NCI-H774 (cell line): ENCODE data around the gene WDR33.

ENCODE experiments used
- DNase-seq: peaks from one replicate; lab custom pipeline; 2025; lab: John Stamatoyannopoulos, UW

The WDR33 gene

DNA sequence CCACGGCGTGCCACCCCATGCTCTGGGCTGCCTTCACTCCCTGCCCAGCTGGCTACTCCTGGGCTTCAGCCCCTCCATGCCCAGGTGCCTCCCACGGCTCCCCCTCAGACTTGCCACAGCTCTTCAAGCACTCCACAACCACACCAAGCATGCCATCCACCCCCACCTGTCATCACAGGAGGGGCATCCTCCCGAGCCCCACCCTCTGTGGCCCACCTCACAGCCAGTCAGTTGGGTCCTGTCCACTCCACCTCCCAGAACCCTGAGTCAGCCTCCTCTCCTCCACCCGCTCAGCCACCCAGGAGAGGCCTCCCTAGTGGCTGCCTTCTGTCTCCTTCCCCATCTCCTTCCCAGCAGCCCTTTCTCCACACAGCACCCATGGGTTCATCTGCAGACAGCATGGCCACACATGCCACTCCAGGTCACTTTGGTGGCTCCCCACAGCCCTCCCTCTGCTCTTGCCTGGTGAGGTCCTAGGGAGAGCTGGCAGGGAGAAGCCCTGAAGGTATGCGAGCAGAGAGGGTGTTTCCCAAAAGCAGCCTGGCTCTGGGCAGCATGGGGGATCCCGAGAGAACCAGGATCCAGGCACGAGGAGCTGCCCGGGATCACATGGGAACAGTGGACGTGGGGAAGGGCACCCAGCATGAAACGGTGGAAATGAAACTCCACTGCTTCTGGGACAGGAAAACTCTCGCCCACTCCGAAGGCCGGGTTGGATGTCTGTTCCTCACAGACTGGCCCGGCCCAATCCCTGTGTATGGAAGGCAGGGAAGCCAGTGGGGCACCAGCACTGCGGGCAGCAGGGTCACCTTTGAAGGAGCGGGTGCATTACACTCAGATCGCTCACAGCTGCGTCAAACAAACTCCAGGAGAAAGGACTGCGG, 138.4 kb downstream of the WDR33 start:
- DNase-seq: no peak

- no peak for DNase-seq
Measured at GRCh38 chr2:127671557-127672302, 139.2 kb downstream of the WDR33 start.

DNA sequence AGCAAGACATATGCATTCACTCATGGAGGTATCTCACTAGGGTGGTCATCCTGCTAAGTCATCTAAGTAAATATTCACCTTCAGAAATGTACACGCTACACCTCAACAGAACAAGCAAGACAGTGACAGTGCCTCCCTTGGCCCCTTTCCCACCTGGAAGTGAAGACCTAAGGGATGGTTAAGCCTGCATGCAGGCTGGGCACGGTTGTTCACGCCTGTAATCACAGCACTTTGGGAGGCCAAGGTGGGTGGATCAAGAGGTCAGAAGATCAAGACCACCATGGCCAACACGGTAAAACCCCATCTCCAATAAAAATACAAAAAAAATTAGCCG, 140.0 kb downstream of the WDR33 start:
- no peak for DNase-seq

- DNase-seq: no peak
Measured at GRCh38 chr2:127670055-127670956, 140.7 kb downstream of the WDR33 start.

DNA sequence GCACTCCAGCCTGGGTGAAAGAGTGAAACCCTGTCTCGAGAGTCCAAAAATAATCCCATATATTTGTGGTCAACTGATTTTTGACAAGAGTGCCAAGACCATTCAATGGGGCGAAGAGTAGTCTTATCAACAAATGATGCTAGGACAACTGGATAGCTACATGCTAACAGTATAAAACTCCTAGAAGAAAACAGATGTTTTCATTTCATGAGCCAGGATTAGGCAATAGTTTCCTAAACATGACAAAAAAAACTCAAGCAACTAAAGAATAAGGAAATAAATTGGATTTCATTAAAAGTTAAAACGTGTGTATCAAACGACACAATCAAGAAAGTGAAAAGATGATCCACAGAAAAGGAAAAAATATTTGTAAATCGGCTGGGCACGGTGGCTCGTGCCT, 141.9 kb downstream of the WDR33 start:
- DNase-seq: no peak

DNA sequence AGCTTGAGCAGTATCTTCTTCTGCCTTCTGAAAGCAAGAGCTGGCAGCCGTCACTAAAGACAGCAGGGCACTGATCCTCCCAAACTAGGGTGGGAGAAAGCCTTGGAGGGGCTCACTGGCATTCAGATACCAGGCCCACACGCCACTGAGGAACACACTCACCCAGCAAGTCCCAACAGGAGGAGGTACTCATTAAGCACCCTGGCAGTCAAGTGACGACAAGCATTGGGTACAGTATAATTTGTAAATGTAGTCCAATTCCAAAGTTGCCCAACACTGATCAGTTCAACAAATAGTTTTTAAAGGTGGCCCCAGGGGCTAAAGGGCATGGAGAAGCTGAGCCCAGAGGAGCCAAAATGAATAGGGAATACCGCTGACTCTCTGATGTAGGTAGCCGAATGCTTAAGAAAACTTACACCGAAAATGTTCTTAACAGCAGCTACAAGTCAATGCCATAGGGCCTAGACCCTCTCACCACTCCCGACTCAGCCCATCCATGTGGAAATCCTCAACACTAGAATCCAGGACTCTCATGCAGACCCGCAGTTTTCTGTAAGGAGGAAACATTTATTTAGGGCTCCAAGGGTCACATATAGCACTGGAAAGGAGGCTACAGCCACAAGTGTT, 145.6 kb downstream of the WDR33 start:
- no peak for DNase-seq

- no peak for DNase-seq
Measured at GRCh38 chr2:127664895-127665225, 146.1 kb downstream of the WDR33 start.

GRCh38 chr2:127664065-127664894, 146.7 kb downstream of the WDR33 start:
- DNase-seq: no peak

DNA sequence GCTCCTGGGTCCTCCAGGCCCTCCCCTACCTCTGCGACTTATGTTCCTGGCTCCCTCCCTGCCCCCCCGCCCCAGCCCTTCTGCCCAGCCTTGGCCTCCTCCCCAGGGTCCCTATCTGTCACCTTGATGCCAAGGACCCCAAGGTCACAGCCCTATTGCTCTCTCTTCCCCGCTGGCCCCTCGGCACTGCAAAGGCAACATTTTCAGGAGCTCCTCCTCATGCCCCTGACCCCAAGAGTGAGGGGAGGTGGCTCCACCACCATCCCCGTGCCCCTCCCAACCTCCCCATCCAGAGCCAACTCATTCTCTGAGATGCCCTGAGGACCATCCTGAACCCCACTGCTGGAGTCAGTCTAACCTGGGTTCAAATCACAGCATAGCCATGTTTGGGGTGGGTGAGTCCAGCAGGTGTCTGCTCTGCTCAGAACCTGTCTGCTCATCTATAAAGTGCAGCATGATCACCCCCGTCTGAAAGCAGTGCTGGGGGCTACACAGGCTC, 147.4 kb downstream of the WDR33 start:
- no peak for DNase-seq

GRCh38 chr2:127662937-127663565, 147.9 kb downstream of the WDR33 start:
- no peak for DNase-seq

DNA sequence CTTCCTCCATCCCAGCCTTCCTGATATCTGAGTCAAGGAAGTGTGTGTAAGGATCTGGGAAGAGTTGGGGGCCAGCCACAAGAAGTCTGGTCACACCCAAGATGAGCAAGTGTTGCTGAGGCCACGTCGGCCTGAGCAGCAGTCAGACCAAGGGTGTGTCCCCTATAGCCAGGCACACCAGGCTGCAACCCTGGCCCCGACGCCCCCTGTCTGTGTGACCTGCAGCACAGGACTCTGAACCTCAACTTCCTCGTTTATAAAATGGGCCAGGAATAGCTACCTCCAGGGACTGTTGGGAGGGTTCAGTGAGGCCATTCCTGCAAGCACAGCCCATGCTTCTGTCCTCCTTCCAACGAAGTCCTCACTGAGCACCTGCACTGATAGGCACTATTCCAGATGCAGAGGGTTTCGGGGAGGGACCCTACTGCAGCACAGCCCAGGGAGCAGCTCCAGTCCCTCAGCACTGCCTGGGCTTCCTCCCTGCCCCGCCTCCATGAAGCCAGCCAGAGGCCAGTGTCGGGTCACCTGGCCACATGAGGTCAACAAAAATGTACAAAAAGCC, 148.9 kb downstream of the WDR33 start:
- no peak for DNase-seq

GRCh38 chr2:127661072-127661649, 149.8 kb downstream of the WDR33 start:
- DNase-seq: no peak

DNA sequence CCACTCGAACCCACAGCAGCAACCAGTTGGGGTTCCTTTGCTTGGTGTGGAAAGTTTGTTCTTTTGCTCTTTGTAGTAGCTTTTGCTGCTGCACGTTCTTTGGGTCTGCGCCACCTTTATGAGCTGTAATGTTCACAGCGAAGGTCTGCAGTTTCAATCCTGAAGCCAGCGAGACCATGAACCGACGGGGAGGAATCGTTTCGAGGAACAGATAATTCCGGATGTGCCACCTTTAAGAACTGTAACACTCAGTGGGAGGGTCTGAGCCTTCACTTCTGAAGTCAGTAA, 150.7 kb downstream of the WDR33 start:
- DNase-seq: no peak

GRCh38 chr2:127659408-127660290, 151.3 kb downstream of the WDR33 start:
- no peak for DNase-seq

DNA sequence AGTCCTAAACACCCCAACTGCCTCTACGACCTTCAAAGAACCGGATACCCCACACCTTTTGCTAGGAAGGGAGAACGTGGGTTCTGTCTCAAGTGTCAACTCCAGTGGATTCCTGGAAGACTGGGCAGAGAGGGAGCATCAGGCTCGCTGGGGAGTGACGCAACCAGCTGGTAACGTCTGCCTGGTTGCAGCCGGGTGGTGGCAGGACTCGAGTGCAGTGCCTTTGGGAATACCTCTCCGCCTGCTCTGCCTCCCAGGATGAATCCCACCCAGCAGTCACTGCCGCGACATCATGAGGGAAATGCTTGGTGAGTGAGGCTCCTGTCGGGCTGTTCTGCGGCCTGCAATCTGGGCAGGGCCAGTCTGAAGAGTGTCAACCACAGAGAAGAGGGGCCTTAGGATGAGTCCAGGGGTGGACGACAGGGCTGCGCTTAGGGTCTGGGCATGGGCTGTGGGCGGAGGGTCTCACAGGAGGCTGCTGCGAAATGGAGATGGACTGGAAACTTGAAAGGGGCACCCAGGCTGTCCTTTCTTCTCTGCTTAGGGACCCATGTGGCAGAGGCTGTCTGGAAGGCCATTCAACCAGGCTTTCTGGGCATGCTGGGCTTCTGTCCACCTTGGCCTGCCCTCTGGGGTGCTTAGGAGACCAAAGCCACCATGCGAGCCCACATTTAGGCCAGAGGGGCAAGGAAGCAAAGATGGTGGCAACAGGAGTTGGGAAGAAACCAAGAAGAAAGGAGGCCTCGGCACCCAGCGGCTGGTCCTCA, 152.1 kb downstream of the WDR33 start:
- no peak for DNase-seq

GRCh38 chr2:127658146-127658545, 152.8 kb downstream of the WDR33 start:
- DNase-seq: no peak

GRCh38 chr2:127657232-127657595, 153.8 kb downstream of the WDR33 start:
- DNase-seq: no peak

GRCh38 chr2:127656569-127657231, 154.3 kb downstream of the WDR33 start:
- DNase-seq: no peak
